ENCODE results near the gene PUM1. TPM values are rescaled to one million over a fixed set of nuclear protein-coding genes. Genes with fewer than 3 reads are reported as not detected.

Gene PUM1
- total and polyA plus RNA-seq, 9 donors, result 36.3 to 125 (median 112) TPM

DNA sequence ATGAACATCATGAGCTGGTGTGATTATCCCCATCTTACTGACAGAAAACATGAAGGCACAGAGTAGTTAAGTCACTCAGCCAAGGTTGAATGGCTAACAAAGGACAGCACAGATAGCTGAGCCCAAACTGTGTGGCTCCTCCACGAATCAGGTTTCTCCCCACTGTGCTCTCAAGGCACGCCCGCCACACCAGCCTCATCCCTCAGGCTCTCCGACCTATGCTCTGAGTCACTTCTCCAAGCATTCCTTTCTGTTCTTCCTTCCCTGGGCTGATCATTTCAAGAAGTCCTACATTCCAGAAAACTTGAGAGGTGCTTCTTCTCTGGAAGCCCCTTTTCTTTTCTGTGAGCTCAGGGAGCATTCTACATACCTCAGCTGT is 131.7 kb downstream of the PUM1 start:
- Histone ChIP-seq H3K36me3 (no peaks in the 10 kb centered on the region), H3K4me1 (ENCODE audit: insufficient read depth) (peaks cover 2% of the 10 kb centered on the region), H3K27ac (no peak overlapping the region), H3K9me3 (no peaks in the 10 kb centered on the region), H3K4me3 (no peak overlapping the region), H3K27me3 (no peaks in the 10 kb centered on the region)
- TF ChIP-seq POLR2A (IDR thresholded peaks at IDR 0.05) (no peak), EP300 (IDR thresholded peaks at IDR 0.05) (no peak)
- TF ChIP-seq, protein P1, sequence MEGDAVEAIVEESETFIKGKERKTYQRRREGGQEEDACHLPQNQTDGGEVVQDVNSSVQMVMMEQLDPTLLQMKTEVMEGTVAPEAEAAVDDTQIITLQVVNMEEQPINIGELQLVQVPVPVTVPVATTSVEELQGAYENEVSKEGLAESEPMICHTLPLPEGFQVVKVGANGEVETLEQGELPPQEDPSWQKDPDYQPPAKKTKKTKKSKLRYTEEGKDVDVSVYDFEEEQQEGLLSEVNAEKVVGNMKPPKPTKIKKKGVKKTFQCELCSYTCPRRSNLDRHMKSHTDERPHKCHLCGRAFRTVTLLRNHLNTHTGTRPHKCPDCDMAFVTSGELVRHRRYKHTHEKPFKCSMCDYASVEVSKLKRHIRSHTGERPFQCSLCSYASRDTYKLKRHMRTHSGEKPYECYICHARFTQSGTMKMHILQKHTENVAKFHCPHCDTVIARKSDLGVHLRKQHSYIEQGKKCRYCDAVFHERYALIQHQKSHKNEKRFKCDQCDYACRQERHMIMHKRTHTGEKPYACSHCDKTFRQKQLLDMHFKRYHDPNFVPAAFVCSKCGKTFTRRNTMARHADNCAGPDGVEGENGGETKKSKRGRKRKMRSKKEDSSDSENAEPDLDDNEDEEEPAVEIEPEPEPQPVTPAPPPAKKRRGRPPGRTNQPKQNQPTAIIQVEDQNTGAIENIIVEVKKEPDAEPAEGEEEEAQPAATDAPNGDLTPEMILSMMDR (IDR thresholded peaks at IDR 0.05), result no peak
- intact Hi-C loops (cut with DNase I), result no loop called here
- 73 to 84% (median 76%) methylated on average over 4 of the region's 4 CpGs for WGBS, 3 donors
- DNase-seq, result no peak

DNA sequence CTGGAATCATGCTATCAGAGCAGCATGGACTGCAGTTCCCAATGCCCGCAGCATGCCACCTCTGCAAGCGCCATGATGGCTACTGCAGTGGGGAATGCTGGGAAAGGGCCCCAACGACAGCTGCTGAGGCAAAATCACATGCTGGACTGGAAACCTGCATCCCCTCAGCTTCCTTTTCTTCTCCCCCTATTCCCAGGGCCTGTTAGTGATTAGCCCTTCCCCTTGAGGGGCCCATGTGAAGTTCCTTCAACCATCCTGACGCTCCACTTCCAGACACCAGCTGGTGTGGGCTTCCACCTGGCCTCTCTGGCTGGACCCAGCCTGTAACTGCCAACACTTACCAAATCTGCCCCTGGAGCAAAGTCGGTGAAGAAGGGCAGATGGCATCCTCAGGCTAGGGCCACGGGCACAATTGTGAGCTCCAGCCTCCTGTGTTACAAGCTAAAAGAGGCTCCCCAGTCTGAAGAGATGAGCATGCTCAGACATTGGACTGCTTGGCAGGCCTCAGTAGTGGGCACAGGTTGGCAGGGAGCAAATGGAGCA is 134.8 kb downstream of the PUM1 start:
- Histone ChIP-seq H3K27me3 (no peaks in the 10 kb centered on the region), H3K9me3 (no peaks in the 10 kb centered on the region), H3K27ac (no peak overlapping the region), H3K4me1 (ENCODE audit: insufficient read depth) (peaks cover 2% of the 10 kb centered on the region), H3K36me3 (no peaks in the 10 kb centered on the region), H3K4me3 (no peak overlapping the region)
- TF ChIP-seq EP300 (IDR thresholded peaks at IDR 0.05), result no peak
- TF ChIP-seq, protein P1 (IDR thresholded peaks at IDR 0.05), result no peak
- no peak for TF ChIP-seq POLR2A (IDR thresholded peaks at IDR 0.05)
- intact Hi-C loops (cut with DNase I), result no loop called here
- 67 to 75% (median 70%) methylated on average over 6 of the region's 6 CpGs for WGBS, 3 donors
- no peak for DNase-seq

DNA sequence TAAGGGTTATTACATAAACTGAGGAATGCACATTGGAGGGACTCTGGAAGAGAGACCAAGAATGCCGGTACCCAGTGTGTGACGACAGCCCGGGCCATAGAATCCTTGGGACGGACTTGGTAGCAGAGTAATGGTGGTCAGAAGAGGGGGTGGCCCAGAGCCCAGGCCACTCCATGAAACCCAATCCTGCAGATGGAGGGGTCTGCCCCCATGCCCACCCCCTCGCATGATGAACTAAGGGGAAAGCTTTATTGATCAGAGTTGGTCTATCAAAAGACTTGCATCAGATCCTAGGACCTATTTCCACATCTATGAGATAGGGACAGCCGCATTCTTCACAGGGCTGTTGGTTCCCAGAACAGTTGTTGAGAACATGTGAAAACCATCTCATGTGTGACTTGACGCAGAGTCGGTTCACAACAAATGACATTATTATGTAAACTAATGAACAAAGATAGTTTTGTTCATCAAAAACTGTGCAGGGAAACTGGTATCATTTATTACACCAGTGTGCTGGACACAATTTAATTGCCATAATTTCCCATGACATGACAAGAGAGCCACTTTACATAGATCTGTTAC is 135.5 kb downstream of the PUM1 start:
- Histone ChIP-seq H3K9me3 (no peaks in the 10 kb centered on the region), H3K4me3 (no peak overlapping the region), H3K36me3 (no peaks in the 10 kb centered on the region), H3K27ac (no peak overlapping the region), H3K4me1 (ENCODE audit: insufficient read depth) (peaks cover 2% of the 10 kb centered on the region), H3K27me3 (no peaks in the 10 kb centered on the region)
- TF ChIP-seq, protein P1 (IDR thresholded peaks at IDR 0.05), result no peak
- TF ChIP-seq EP300 (IDR thresholded peaks at IDR 0.05), result no peak
- TF ChIP-seq POLR2A (IDR thresholded peaks at IDR 0.05), result no peak
- 64 to 75% (median 70%) methylated on average over 8 of the region's 8 CpGs for WGBS, 3 donors
- no peak for DNase-seq
- intact Hi-C loops (cut with DNase I), result no loop called here

DNA sequence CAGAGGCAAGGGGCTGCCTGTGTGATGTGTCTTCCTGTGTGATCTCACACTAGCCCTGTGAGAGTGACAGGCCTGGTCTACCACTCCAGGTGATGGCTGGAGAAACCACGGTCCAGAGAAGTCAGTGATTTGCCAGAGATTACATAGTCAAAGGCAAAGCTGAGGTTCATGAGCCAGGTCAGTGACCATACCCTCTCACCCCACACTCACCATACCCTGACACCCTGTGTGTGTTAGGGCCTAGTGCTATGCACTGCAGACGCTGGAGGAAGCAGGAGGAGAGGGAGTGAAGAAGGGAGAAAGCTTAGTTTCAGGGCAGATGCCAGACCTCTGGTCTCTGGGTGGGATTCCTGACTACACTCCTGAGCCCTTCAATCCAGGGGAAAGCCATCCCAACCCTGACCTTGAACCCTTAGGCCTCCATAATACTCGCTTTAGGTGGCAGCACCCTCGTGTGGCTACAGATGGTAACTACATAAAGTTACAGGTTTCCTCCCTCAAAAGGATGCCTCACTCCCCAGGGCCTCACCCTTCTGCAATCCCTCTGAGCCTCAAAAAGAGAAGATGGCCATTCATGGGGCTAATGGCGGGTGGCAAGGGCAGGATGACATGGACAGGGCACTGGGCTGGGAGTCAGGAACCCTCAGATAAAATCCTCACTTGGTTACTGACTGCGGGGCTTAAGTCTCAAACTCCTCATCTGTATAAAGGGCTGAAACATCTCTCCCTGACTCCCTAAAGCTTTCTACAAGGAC is 136.2 kb downstream of the PUM1 start:
- peaks cover 2% of the 10 kb centered on the region for H3K4me1 ChIP-seq (ENCODE audit: insufficient read depth)
- H3K27me3 ChIP-seq, result no peaks in the 10 kb centered on the region
- intact Hi-C loops (cut with DNase I), result no loop called here
- no peak for TF ChIP-seq EP300 (IDR thresholded peaks at IDR 0.05)
- TF ChIP-seq, protein P1 (IDR thresholded peaks at IDR 0.05), result peak; percentile 41 to 49 (median 48)
- DNase-seq, result peak in 2 of 5 donors; percentile 27 to 46
- no peak overlapping the region for H3K4me3 ChIP-seq
- no peak overlapping the region for H3K27ac ChIP-seq
- H3K9me3 ChIP-seq, result no peaks in the 10 kb centered on the region
- WGBS, 3 donors, result 44 to 55% (median 49%) methylated on average over 6 of the region's 6 CpGs
- H3K36me3 ChIP-seq, result no peaks in the 10 kb centered on the region
